GM12878 (cell line): Measurements from ENCODE around the gene TACC2. TPM values are rescaled to one million over a fixed set of nuclear protein-coding genes. Genes with fewer than 3 reads are reported as not detected.

Source experiments
- ATAC-seq: fragments of 200-7000 bp; cut with Tn5 transposase; 3 replicates; pipeline ENCODE4 v1.9.1; 2020; ENCODE audit warnings: mild to moderate bottlenecking, moderate library complexity
- BruUV-seq: library from RNA; stranded (reverse); fragments of 400-500 nt; replicated peaks from 2 replicates; lab custom pipeline; 2021; lab: Mats Ljungman, UMichigan
- CTCF ChIA-PET: fragments of 300-600 bp; sonication (Branson Sonifier 250); formaldehyde crosslinking; extraction: SDS; loops from one replicate; lab custom pipeline; 2021; ENCODE audit warnings: inconsistent platforms; lab: Yijun Ruan, JAX
- POLR2A ChIA-PET: fragments of 350-600 bp; formaldehyde crosslinking; extraction: SDS; loops from one replicate; lab custom pipeline; 2021; ENCODE audit warnings: inconsistent platforms; lab: Charles Lee
- RAD21 ChIA-PET: fragments of 300-600 bp; sonication (Branson Sonifier 250); formaldehyde crosslinking; loops from one replicate; lab custom pipeline; 2023; ENCODE audit warnings: antibody characterized with exemption; ENCODE audit not compliant: unreplicated experiment; lab: Charles Lee
- SMC1A ChIA-PET: fragments of 300-600 bp; sonication (Branson Sonifier 250); formaldehyde crosslinking; loops from one replicate; lab custom pipeline; 2023; ENCODE audit not compliant: unreplicated experiment, uncharacterized antibody; lab: Charles Lee
- DNase-seq: peaks from one replicate; pipeline ENCODE4 v3.0.0-alpha.2; 2011; ENCODE audit warnings: low read depth, low spot score
- FAIRE-seq: peaks from 3 replicates; lab custom pipeline; 2011; peaks lifted over from hg19 to GRCh38; lab: Jason Lieb, UNC
- H2AFZ ChIP-seq: 2 replicates; pipeline ENCODE4 v1.6.0; 2011; ENCODE audit warnings: low read depth, low read length, control low read depth; ENCODE audit not compliant: control insufficient read depth
- H3K27ac ChIP-seq: 2 replicates; pipeline ENCODE4 v1.5.1; 2011; ENCODE audit warnings: control low read depth; ENCODE audit not compliant: control insufficient read depth, insufficient read depth
- H3K27me3 ChIP-seq, 2 experiments: replicated peaks in 1 of 2; 2 replicates each; pipeline versions ENCODE4 v1.6.0 to v1.6.1; 2011; ENCODE audit warnings: low read length in 1 of 2; ENCODE audit not compliant: control insufficient read depth in 2 of 2, insufficient read depth in 2 of 2
- H3K36me3 ChIP-seq, 2 experiments: 2 replicates each; pipeline ENCODE4 v1.5.1; 2011; ENCODE audit warnings: low read length in 1 of 2; ENCODE audit not compliant: control insufficient read depth in 2 of 2, insufficient read depth in 2 of 2
- H3K4me1 ChIP-seq: 2 replicates; pipeline ENCODE4 v1.6.1; 2011; ENCODE audit warnings: mild to moderate bottlenecking, low read length, moderate library complexity, mixed read lengths; ENCODE audit not compliant: control insufficient read depth, insufficient read depth
- H3K4me2 ChIP-seq: 2 replicates; pipeline ENCODE4 v1.6.0; 2011; ENCODE audit warnings: control low read depth; ENCODE audit not compliant: control insufficient read depth, insufficient read depth
- H3K4me3 ChIP-seq: fragments of 200-600 bp; sonication (generic); 2 replicates; pipeline ENCODE4 v1.5.1; 2016
- H3K79me2 ChIP-seq: 2 replicates; pipeline ENCODE4 v1.6.0; 2011; ENCODE audit warnings: low read length; ENCODE audit not compliant: control insufficient read depth, insufficient read depth
- H3K9ac ChIP-seq: 2 replicates; pipeline ENCODE4 v1.8.0; 2011; ENCODE audit warnings: low read length, control low read depth, mixed read lengths; ENCODE audit not compliant: control insufficient read depth, insufficient read depth
- H3K9me3 ChIP-seq: replicated peaks from 3 replicates; pipeline ENCODE4 v1.5.1; 2011; ENCODE audit warnings: mild to moderate bottlenecking, low read length; ENCODE audit not compliant: control insufficient read depth, insufficient read depth
- H4K20me1 ChIP-seq: 2 replicates; pipeline ENCODE4 v1.6.0; 2011; ENCODE audit not compliant: control insufficient read depth, insufficient read depth
- IKZF1 ChIP-seq: fragments of 450-650 bp; conservative IDR thresholded peaks from 2 replicates; pipeline ENCODE4 v1.6.1; 2017; ENCODE audit warnings: antibody characterized with exemption, mild to moderate bottlenecking
- MTA3 ChIP-seq: IDR thresholded peaks from 2 replicates; pipeline ENCODE4 v1.6.1; 2012; ENCODE audit warnings: low read length, inconsistent platforms, borderline replicate concordance
- SKIL ChIP-seq: fragments of 450-650 bp; IDR thresholded peaks from 2 replicates; pipeline ENCODE4 v1.6.1; 2017; ENCODE audit warnings: mild to moderate bottlenecking, low read depth, inconsistent platforms; ENCODE audit not compliant: poor library complexity, severe bottlenecking
- SPI1 ChIP-seq: IDR thresholded peaks from 2 replicates; pipeline ENCODE4 v1.6.1; 2011; ENCODE audit warnings: low read depth, mild to moderate bottlenecking, low read length, moderate library complexity, borderline replicate concordance; ENCODE audit not compliant: insufficient read depth
- STAT3 ChIP-seq: IDR thresholded peaks from 2 replicates; pipeline ENCODE4 v1.6.1; 2011; ENCODE audit warnings: low read depth, low read length, improper control_type of control experiment
- WGBS: methylation state at CpG from one replicate; pipeline ENCODE4 v1.1.6; 2016; ENCODE audit warnings: low lambda C conversion rate; ENCODE audit not compliant: insufficient replicate concordance, insufficient coverage; ENCODE audit errors: missing lambda C conversion rate; 5-methylcytosine and 5-hydroxymethylcytosine counted together
- in situ Hi-C: fragments of 300-500 bp; cut with MboI; formaldehyde crosslinking; loops from 9 replicates; pipeline ENCODE4 v1.14.3; 2018; ENCODE audit warnings: mixed read lengths
- intact Hi-C: fragments of 100-400 bp; cut with micrococcal nuclease; formaldehyde crosslinking; loops from one replicate; pipeline ENCODE4 v1.14.2; 2022; ENCODE audit not compliant: unreplicated experiment
- polyA plus RNA-seq, 11 experiments: library from polyadenylated mRNA; depleted of rRNA in 4 of 11; unstranded in 6 of 11; stranded (reverse) in 5 of 11; fragments of >200 nt; fragmentation: Nextera tagmentation in 4 of 11; fragmentation: Illumina TruSeq in 1 of 11; extraction: Ambion mirVana in 4 of 11; extraction: Trizol in 1 of 11; gene quantifications; 1 replicate in 1 of 11; 2 replicates in 10 of 11; pipeline versions ENCODE4 v1.2.1 to v1.2.3, GENCODE V29; 2011 to 2016; ENCODE audit warnings: inconsistent platforms in 2 of 11, missing spikeins in 2 of 11, low read depth in 1 of 11
- total RNA-seq, 4 experiments: library from RNA; depleted of rRNA in 3 of 4; stranded (reverse); fragments of >200 nt in 3 of 4; fragmentation: Illumina TruSeq in 1 of 4; extraction: Trizol in 1 of 4; gene quantifications; 2 replicates each; pipeline versions ENCODE4 v1.2.1 to v1.2.3, GENCODE V29; 2013 to 2021

TACC2 gene
- total and polyA plus RNA-seq, 10 of the 15 experiments (the other 5 are each of a cell fraction or from before 2014, with no cell fraction given), result 0.07 to 0.64 (median 0.13) TPM; not detected in 5

GRCh38 chr10:122282253-122282671 is 293.3 kb downstream of the TACC2 start:
- intact Hi-C loops, result no loop called here

More at GRCh38 chr10:122282253-122282671, 293.3 kb downstream of the TACC2 start:
- in situ Hi-C loops, result no loop called here
- no peak for TF ChIP-seq IKZF1
- no peak for TF ChIP-seq MTA3
- 0 out of 2 replicates have a peak, but pooled peaks have one; percentile 10 for TF ChIP-seq SPI1
- TF ChIP-seq SKIL, result no peak
- TF ChIP-seq STAT3, result no peak
- WGBS, result 13% methylated on average over 9 of the region's 9 CpGs
- Histone ChIP-seq H3K4me3 (no peak overlapping the region), H3K4me1 (no peaks in the 10 kb centered on the region), H3K27ac (no peak overlapping the region), H3K9me3 (no peaks in the 10 kb centered on the region; the same call in 2 of the 3 replicates), H3K4me2 (no peak overlapping the region), H3K36me3 (no peaks in the 10 kb centered on the region), H3K27me3 (0 out of 4 replicates have a peak, but pooled peaks cover 0 to 1% of the 10 kb centered on the region in 2 experiments), H3K9ac (no peak overlapping the region), H3K79me2 (no peaks in the 10 kb centered on the region), H4K20me1 (no peaks in the 10 kb centered on the region), H2AFZ (no peak overlapping the region)
- CTCF ChIA-PET, result no interaction called here
- RAD21 ChIA-PET, result interaction anchor here (0.9 kb wide), 1 partner anchor 269 kb away, joined by 4 read pairs; no protein-coding TSS in a partner anchor
- DNase-seq (no peak), FAIRE-seq (no peak), ATAC-seq (no peak)
- POLR2A ChIA-PET, result no interaction called here
- no TSS peak for BruUV-seq
- SMC1A ChIA-PET, result no interaction called here
